Cerebellar cortex (tissue), 1 donor: ENCODE measurements around the gene FANCI.
A peak's percentile ranks its signal among the peaks of the same experiment; 100 is the strongest.

Source experiments
- DNase-seq: peaks from one replicate; pipeline ENCODE4 v3.0.0-alpha.2; 2015; ENCODE audit warnings: low spot score

FANCI gene

DNA sequence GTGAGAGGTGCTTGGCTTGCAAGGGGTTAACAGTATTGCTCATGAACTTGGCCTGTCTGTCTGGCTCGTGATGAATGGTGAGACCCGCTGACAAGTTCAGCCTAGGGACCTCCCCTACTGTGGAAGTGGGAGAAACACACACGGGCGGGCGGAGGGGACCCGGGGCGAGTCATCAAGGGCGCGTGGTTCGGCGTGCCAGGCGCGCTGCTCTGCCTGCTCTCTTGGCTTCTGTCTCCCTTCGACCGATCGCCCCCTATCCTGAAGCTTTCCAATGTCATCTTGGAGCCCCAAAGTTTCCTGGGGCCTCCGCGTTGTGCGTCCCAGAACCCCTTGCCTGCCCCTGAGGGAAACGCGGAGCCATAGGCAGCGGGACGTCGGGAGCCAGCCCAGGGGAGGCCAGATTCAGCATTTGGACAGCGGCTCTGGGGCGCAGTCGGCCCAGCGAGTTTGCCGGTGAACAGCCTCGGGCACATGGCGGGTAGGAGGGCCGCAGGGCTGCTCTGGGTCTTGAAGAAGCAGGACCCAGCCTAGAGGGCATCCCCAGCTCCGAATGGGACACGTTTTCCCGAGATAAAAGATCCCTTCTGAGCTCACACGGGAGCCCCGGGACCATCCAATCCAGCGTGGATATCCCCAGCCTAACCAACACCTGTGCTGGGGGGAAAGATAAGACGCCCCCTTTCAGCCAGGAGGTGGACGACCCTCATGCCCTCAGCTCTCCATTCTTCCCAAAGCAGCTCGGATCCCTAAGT lies 117.8 kb downstream of the FANCI start:
- no peak for DNase-seq

DNA sequence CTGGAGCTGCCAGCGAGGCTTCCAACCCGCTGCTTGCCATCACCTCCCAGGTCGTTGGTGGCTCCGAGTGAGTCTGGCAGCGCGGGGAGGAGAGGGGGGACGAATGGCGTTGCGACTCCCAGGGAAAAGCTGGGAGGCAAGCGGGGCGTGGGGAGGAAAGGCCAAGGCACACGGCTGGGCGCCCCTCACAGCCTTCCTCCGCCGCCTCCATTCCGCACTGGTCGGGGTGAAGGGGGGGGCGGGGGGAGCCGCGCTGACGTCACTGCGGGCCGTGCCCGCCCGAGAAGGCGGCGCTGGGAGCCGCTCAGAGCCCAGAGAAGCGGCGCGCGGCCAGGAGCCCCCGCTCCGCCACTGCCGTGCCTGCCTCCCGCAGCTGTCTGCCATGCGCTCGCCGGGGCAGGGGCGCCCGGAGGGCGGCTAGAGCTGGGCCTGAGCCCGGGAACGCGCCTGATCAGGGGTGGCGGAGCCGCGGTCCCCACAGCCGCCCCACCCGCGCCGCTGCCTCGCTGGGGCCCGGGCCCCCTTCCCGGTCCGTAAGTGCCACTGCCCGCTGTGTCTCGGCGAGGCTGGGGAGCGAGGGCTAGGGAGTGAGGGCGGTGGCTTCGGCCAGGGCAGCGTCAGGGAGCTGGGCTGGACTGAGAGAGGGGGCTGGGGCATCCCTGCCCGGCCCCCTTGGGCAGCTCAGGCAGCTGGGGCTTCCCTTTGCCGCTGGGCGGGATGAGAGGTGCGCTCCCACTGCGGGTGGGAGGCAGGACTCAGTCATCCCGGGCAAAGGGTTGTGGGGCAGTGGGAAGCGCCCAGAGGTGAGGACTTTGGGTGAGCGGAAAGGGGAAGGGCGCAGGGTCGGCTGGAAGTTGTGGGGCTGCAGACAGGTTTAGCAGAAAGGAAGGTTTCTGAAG lies 118.7 kb downstream of the FANCI start:
- peak; percentile 73 for DNase-seq

DNA sequence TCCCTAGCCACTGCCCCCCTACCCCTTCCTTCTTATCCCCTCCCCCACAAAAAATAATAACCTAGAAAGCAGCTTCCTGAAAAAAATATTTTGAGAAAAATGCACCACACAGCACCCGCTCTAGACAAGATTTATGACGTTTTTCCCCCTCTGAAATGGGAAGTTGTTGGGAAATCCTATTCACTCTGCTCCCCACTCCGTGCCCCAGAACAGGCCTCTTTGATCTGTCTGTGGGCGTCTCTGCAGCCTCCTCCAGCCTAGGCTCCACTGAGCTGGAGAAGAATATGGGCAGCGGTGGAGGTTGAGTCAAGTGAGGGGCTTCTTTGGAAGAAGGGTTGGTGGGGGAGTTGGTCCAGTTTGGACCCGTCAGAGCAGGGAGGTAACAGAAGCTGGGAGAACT lies 119.4 kb downstream of the FANCI start:
- no peak for DNase-seq

DNA sequence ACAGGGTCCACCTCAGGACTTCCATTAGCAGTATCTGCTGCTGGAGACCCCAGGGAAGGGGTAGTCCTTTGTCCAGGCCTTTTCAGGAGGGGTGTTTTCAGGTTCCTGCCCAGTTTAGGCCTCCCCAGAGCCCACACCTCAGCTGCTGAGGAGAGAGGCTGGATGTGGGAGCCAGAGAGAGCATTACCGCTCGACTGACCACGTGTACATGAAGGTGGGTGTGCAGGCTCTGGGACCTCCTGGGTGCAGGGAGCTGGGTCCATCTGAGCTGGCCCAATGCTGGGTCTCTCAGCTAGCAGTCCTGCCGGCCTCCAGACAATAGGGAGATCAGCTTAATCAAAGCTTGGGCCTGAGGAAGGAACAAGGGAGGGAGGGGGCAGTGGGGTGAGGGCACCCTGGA lies 120.0 kb downstream of the FANCI start:
- no peak for DNase-seq

DNA sequence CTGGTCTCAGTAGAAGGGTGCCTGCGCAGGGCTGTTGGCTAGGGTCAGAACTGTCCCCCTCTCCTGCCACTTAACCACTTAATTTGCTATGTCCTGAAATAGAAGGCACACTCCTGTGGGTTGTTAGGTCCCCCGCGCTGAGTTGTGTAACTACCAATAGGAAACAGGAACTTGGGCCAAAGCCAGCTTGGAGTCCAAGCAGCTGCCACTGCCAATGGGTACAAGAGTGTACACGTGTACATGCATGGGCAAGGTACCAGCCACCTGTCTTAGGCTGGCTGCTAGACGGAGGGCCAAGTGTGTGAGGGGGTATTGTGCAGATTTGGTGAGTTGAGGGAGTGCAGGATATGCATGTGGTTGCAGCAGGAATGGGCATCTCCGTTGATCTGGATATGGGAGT lies 120.6 kb downstream of the FANCI start:
- peak; percentile 83 for DNase-seq

DNA sequence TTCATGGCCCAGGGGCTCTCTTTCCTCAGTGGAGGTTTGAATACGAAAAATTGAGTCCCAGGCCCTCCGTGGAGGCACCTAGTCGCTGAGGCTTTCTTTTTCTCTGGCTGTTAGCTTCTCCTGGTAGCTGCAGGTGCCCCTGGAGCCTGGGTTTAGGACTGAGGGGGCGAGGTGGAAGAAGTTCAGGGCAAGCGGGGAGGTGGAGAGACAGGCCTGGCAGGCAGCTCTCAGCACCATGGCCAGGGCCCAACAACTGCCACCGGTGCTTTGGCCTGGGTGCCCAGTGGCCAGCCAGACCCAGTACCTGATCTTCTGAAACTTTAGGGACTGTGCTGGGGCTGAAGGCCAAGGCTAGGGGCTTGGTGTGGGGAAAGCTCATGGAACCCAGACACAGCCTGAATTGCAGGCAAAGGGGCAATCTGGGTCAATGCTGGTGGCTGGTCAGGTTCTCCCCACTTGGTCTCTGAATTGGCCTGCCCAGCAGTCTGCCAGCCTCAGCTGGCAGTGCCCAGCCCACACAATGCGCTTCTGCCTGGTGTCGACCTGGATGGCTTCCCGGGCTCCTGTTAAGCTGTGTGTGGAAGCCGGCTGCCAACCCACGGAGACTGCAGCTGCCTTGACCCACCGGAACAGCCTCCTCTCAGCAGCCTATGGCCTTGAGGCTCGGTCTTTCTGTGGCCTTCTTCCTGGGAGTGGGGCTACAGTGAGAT lies 121.1 kb downstream of the FANCI start:
- peak; percentile 75 for DNase-seq

DNA sequence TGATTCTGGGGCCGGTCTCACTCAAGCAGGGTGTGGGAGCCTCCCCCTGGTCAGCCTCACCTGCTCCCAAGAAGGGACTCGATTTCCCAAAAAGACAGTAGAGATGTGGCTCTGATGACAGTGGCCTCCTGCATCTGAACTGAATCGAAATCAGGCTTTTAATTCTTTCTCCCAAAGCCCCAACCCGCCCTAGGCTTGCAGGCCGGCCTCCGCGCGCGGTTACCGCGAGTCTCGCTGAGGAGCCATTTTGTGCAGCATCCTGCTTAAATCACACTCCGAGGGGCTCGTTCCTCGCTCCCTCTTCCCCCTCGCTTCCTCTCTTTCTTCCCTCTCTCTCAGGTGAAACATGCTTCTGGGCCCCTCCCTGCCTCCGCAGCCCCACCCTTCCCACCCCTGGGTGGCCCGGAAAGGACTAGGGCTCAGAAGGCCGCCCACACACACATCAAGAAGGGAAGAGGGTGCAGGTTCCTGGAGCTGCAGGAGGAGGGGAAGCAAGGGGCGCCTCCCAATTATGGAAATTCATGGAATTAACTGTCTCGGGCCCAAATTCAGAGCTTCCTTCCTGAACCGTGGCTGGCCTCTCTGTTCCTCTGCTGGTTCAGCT lies 121.8 kb downstream of the FANCI start:
- DNase-seq: no peak
